ENCODE measurements around the gene GASK1A.

GASK1A gene

DNA sequence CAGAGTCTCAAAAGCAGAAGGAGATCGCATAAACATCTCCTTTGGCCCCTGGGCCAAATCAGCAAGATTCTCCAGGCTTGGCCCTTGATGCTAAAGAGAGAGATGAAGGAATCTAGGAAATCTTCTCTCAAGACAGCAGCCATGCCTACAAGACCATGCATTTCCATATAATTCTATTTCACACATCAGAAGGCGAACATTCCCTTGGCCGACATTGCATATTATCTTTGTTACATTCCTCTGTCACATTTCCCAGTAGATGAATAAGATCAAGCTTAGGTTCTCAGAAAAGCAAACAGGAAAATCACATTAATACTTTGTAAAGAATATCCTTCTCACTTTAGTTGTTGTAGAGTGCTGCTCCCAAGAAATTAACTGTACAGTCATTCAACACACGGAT is 21.3 kb downstream of the GASK1A start:
- no peak overlapping the region for H3K4me3 ChIP-seq (replicated peaks in 1 of 2; ENCODE audit: low read depth in 2 of 2, low read length in 2 of 2)
- TF ChIP-seq, protein P1, sequence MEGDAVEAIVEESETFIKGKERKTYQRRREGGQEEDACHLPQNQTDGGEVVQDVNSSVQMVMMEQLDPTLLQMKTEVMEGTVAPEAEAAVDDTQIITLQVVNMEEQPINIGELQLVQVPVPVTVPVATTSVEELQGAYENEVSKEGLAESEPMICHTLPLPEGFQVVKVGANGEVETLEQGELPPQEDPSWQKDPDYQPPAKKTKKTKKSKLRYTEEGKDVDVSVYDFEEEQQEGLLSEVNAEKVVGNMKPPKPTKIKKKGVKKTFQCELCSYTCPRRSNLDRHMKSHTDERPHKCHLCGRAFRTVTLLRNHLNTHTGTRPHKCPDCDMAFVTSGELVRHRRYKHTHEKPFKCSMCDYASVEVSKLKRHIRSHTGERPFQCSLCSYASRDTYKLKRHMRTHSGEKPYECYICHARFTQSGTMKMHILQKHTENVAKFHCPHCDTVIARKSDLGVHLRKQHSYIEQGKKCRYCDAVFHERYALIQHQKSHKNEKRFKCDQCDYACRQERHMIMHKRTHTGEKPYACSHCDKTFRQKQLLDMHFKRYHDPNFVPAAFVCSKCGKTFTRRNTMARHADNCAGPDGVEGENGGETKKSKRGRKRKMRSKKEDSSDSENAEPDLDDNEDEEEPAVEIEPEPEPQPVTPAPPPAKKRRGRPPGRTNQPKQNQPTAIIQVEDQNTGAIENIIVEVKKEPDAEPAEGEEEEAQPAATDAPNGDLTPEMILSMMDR (IDR thresholded peaks at IDR 0.05; ENCODE audit: low read depth, low read length), result no peak
- peak in 1 of 2 donors; percentile 47 for DNase-seq (ENCODE audit: low read depth in 2 of 2)

DNA sequence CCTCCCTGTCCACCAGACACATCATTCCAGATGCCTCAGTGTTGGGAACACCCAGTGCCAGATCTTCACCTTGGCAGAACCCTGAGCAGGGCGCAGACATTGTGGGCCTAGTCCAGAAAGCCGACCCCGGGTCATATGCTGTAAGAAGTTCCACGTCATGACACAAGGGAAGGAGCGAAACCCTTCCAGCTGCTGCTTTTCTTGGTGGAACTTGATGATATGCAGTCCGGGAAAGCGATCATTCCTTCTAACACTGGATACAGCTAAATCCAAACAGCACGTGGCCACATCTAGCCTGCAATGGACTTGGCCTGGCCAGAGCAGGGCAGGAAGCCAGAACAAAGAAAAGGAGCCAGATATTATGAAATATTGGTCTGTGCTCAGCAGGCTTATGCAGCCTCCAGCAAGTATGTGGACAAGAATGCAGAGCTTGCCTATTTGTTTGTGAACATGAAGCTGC is 22.0 kb downstream of the GASK1A start:
- peak; percentile 92 to 99 for DNase-seq (ENCODE audit: low read depth in 2 of 2)
- H3K4me3 ChIP-seq (replicated peaks in 1 of 2; ENCODE audit: low read depth in 2 of 2, low read length in 2 of 2), result no peak overlapping the region
- TF ChIP-seq, protein P1 (IDR thresholded peaks at IDR 0.05; ENCODE audit: low read depth, low read length), result no peak

DNA sequence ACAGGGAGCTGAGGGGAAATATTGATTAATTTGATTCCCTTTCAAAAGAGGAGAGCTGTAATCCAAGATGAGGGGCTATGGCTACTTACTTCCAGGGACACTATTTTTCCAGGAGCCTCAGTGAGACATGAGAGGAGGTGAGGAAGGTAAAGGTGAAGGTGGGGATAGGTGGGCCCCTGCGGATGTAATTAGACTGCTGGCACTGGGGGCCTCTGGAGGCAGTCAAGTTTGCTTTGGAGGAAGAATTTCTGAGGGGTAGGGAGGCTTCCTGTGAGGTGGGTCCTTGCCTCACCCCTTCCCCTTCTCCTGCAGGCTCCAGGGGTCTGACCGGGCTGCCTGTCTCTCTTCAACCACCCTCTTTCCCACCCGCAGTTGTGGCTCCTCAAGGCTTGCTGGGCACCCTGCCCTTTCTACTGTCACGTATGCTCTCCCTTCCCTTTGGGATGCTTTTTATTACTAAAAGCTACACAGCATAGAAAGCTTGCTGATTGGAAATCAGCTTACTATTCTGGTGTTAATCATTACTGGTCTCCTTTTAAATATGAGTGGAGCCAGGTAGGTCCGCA is 22.5 kb downstream of the GASK1A start:
- no peak for DNase-seq (ENCODE audit: low read depth in 2 of 2)
- H3K4me3 ChIP-seq (replicated peaks in 1 of 2; ENCODE audit: low read depth in 2 of 2, low read length in 2 of 2), result no peak overlapping the region
- TF ChIP-seq, protein P1 (IDR thresholded peaks at IDR 0.05; ENCODE audit: low read depth, low read length), result no peak

DNA sequence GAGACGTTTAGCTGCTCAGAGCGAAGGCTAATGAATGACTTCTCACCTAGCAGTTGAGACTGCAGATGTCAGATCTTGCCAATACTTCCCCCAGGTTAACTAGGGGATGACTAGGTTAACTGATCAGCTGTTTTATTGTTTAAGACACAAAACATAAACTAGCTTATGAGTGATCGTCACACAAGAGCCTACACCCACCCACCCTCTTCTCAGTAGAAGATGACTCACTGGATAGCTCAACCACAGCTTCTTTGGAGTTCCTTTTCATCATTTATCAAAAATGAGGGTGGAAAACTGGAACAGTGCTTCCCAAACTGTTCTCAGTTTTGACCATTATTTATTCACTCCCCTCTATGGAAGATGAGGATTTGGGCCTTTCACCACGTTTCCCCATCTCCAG is 25.2 kb downstream of the GASK1A start:
- DNase-seq (ENCODE audit: low read depth in 2 of 2), result peak in 1 of 2 donors; percentile 42
- TF ChIP-seq, protein P1 (IDR thresholded peaks at IDR 0.05; ENCODE audit: low read depth, low read length), result no peak
- H3K4me3 ChIP-seq (replicated peaks in 1 of 2; ENCODE audit: low read depth in 2 of 2, low read length in 2 of 2), result no peak overlapping the region

DNA sequence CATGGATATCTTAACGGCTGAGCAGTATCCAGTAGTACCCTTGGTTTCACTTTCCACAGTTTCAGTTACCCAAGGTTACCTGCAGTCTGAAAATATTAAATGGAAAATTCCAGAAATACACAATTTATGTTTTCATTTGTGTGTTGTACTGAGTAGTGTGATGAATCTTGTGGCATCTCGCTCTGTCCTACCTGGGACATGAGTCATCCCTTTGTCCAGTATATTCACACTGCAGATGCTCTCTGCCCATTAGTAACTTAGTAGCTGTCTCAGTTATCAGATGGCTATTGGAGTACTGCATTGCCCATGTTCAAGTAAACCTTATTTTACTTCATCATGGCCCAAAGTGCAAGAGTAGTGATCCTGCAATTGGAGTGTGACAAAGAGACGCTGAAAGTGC is 26.1 kb downstream of the GASK1A start:
- TF ChIP-seq, protein P1 (IDR thresholded peaks at IDR 0.05; ENCODE audit: low read depth, low read length), result no peak
- DNase-seq (ENCODE audit: low read depth in 2 of 2), result no peak
- no peak overlapping the region for H3K4me3 ChIP-seq (replicated peaks in 1 of 2; ENCODE audit: low read depth in 2 of 2, low read length in 2 of 2)

DNA sequence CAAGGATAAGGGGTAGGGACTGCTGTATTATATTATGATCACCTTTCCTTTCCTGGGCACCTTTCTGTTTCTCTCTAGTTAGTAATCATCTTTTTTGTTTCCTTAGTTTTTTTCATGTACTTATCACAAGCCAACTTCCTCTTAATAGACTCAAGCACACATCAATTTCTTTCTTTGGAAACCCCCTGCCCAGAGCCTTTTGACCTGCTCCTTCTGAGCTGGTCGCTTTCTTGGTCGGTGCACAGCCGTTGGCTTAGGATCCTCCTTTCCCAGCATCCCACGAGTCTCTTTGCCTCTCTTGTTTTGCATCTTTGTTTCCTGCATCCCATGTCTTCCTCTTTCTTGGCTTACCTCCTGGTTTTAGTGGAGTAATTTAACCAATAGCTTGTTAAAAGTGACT is 26.9 kb downstream of the GASK1A start:
- no peak overlapping the region for H3K4me3 ChIP-seq (replicated peaks in 1 of 2; ENCODE audit: low read depth in 2 of 2, low read length in 2 of 2)
- DNase-seq (ENCODE audit: low read depth in 2 of 2), result no peak
- TF ChIP-seq, protein P1 (IDR thresholded peaks at IDR 0.05; ENCODE audit: low read depth, low read length), result no peak

DNA sequence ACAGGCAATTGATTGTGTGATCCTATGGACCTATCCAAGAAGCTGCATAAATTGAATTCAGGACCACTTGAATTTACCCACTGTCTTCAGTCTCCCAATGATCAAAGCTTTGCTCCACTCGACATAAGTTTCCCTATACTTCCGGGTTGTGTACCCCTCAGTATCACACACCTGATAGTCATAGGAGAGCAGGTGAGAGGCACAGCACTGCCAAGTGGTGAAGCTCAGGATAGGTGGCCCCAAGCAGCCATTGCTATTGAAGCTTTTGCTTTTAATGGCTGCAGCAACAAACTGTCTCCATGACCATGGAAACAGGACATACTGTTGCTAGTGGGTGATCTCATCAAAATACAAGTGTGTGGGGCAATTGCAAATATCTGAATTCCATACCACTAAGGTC is 27.7 kb downstream of the GASK1A start:
- no peak for DNase-seq (ENCODE audit: low read depth in 2 of 2)
- TF ChIP-seq, protein P1 (IDR thresholded peaks at IDR 0.05; ENCODE audit: low read depth, low read length), result no peak
- no peak overlapping the region for H3K4me3 ChIP-seq (replicated peaks in 1 of 2; ENCODE audit: low read depth in 2 of 2, low read length in 2 of 2)
